ENCODE results near the gene SHROOM2.

DNA sequence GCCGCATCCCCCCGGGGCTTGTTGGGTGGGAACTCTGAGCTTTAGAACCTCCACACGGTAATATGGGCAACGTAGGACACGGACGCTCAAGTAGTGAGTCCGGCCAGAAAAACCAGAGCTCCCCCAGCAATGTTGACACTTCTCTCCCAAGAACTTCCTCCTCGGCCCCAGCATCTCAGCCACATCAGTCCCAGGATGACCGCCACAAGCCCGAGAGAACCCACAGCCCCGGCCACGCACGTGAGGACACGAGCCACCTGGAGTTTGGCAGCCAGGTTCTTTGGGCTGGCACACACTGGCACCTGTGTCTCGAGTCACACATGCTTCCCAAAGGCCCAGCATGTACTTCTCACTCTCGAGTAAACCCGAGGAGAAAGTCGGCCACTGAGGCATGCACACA, 197.2 kb downstream of the SHROOM2 start:
- TF ChIP-seq, protein P1, sequence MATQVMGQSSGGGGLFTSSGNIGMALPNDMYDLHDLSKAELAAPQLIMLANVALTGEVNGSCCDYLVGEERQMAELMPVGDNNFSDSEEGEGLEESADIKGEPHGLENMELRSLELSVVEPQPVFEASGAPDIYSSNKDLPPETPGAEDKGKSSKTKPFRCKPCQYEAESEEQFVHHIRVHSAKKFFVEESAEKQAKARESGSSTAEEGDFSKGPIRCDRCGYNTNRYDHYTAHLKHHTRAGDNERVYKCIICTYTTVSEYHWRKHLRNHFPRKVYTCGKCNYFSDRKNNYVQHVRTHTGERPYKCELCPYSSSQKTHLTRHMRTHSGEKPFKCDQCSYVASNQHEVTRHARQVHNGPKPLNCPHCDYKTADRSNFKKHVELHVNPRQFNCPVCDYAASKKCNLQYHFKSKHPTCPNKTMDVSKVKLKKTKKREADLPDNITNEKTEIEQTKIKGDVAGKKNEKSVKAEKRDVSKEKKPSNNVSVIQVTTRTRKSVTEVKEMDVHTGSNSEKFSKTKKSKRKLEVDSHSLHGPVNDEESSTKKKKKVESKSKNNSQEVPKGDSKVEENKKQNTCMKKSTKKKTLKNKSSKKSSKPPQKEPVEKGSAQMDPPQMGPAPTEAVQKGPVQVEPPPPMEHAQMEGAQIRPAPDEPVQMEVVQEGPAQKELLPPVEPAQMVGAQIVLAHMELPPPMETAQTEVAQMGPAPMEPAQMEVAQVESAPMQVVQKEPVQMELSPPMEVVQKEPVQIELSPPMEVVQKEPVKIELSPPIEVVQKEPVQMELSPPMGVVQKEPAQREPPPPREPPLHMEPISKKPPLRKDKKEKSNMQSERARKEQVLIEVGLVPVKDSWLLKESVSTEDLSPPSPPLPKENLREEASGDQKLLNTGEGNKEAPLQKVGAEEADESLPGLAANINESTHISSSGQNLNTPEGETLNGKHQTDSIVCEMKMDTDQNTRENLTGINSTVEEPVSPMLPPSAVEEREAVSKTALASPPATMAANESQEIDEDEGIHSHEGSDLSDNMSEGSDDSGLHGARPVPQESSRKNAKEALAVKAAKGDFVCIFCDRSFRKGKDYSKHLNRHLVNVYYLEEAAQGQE (IDR thresholded peaks at IDR 0.05; ENCODE audit: low read depth), result no peak
- no peak for TF ChIP-seq POLR2A (IDR thresholded peaks at IDR 0.05; ENCODE audit: borderline replicate concordance, extremely low read depth, insufficient read depth, insufficient read length)
- TF ChIP-seq, protein P2, sequence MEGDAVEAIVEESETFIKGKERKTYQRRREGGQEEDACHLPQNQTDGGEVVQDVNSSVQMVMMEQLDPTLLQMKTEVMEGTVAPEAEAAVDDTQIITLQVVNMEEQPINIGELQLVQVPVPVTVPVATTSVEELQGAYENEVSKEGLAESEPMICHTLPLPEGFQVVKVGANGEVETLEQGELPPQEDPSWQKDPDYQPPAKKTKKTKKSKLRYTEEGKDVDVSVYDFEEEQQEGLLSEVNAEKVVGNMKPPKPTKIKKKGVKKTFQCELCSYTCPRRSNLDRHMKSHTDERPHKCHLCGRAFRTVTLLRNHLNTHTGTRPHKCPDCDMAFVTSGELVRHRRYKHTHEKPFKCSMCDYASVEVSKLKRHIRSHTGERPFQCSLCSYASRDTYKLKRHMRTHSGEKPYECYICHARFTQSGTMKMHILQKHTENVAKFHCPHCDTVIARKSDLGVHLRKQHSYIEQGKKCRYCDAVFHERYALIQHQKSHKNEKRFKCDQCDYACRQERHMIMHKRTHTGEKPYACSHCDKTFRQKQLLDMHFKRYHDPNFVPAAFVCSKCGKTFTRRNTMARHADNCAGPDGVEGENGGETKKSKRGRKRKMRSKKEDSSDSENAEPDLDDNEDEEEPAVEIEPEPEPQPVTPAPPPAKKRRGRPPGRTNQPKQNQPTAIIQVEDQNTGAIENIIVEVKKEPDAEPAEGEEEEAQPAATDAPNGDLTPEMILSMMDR (IDR thresholded peaks at IDR 0.05 in 2 of 3, conservative IDR thresholded peaks at IDR 0.05 in 1 of 3; ENCODE audit: borderline replicate concordance in 1 of 3, insufficient read depth in 1 of 3, low read depth in 2 of 3, low read length in 2 of 3), result no peak

Measured in HCT116 (cell line).